GM12878 (cell line): ENCODE data around the gene ZNF423. TPM values are rescaled to one million over a fixed set of nuclear protein-coding genes. Genes with fewer than 3 reads are reported as not detected.

Experiments used
- ATAC-seq: fragments of 200-7000 bp; cut with Tn5 transposase; 3 replicates; pipeline ENCODE4 v1.9.1; 2020; ENCODE audit warnings: mild to moderate bottlenecking, moderate library complexity
- BruUV-seq: library from RNA; stranded (reverse); fragments of 400-500 nt; replicated peaks from 2 replicates; lab custom pipeline; 2021; lab: Mats Ljungman, UMichigan
- CTCF ChIA-PET: fragments of 300-600 bp; sonication (Branson Sonifier 250); formaldehyde crosslinking; extraction: SDS; loops from one replicate; lab custom pipeline; 2021; ENCODE audit warnings: inconsistent platforms; lab: Yijun Ruan, JAX
- POLR2A ChIA-PET: fragments of 350-600 bp; formaldehyde crosslinking; extraction: SDS; loops from one replicate; lab custom pipeline; 2021; ENCODE audit warnings: inconsistent platforms; lab: Charles Lee
- RAD21 ChIA-PET: fragments of 300-600 bp; sonication (Branson Sonifier 250); formaldehyde crosslinking; loops from one replicate; lab custom pipeline; 2023; ENCODE audit warnings: antibody characterized with exemption; ENCODE audit not compliant: unreplicated experiment; lab: Charles Lee
- SMC1A ChIA-PET: fragments of 300-600 bp; sonication (Branson Sonifier 250); formaldehyde crosslinking; loops from one replicate; lab custom pipeline; 2023; ENCODE audit not compliant: unreplicated experiment, uncharacterized antibody; lab: Charles Lee
- DNase-seq: peaks from one replicate; pipeline ENCODE4 v3.0.0-alpha.2; 2011; ENCODE audit warnings: low read depth, low spot score
- FAIRE-seq: peaks from 3 replicates; lab custom pipeline; 2011; peaks lifted over from hg19 to GRCh38; lab: Jason Lieb, UNC
- H2AFZ ChIP-seq: 2 replicates; pipeline ENCODE4 v1.6.0; 2011; ENCODE audit warnings: low read depth, low read length, control low read depth; ENCODE audit not compliant: control insufficient read depth
- H3K27ac ChIP-seq: 2 replicates; pipeline ENCODE4 v1.5.1; 2011; ENCODE audit warnings: control low read depth; ENCODE audit not compliant: control insufficient read depth, insufficient read depth
- H3K27me3 ChIP-seq, 2 experiments: replicated peaks in 1 of 2; 2 replicates each; pipeline versions ENCODE4 v1.6.0 to v1.6.1; 2011; ENCODE audit warnings: low read length in 1 of 2; ENCODE audit not compliant: control insufficient read depth in 2 of 2, insufficient read depth in 2 of 2
- H3K36me3 ChIP-seq, 2 experiments: 2 replicates each; pipeline ENCODE4 v1.5.1; 2011; ENCODE audit warnings: low read length in 1 of 2; ENCODE audit not compliant: control insufficient read depth in 2 of 2, insufficient read depth in 2 of 2
- H3K4me1 ChIP-seq: 2 replicates; pipeline ENCODE4 v1.6.1; 2011; ENCODE audit warnings: mild to moderate bottlenecking, low read length, moderate library complexity, mixed read lengths; ENCODE audit not compliant: control insufficient read depth, insufficient read depth
- H3K4me2 ChIP-seq: 2 replicates; pipeline ENCODE4 v1.6.0; 2011; ENCODE audit warnings: control low read depth; ENCODE audit not compliant: control insufficient read depth, insufficient read depth
- H3K4me3 ChIP-seq: fragments of 200-600 bp; sonication (generic); 2 replicates; pipeline ENCODE4 v1.5.1; 2016
- H3K79me2 ChIP-seq: 2 replicates; pipeline ENCODE4 v1.6.0; 2011; ENCODE audit warnings: low read length; ENCODE audit not compliant: control insufficient read depth, insufficient read depth
- H3K9ac ChIP-seq: 2 replicates; pipeline ENCODE4 v1.8.0; 2011; ENCODE audit warnings: low read length, control low read depth, mixed read lengths; ENCODE audit not compliant: control insufficient read depth, insufficient read depth
- H3K9me3 ChIP-seq: replicated peaks from 3 replicates; pipeline ENCODE4 v1.5.1; 2011; ENCODE audit warnings: mild to moderate bottlenecking, low read length; ENCODE audit not compliant: control insufficient read depth, insufficient read depth
- H4K20me1 ChIP-seq: 2 replicates; pipeline ENCODE4 v1.6.0; 2011; ENCODE audit not compliant: control insufficient read depth, insufficient read depth
- BACH1 ChIP-seq: fragments of 450-650 bp; IDR thresholded peaks from 2 replicates; pipeline ENCODE4 v1.6.1; 2017; ENCODE audit warnings: mild to moderate bottlenecking, borderline replicate concordance
- CEBPB ChIP-seq, 2 experiments: fragments of 150-350 bp in 1 of 2; IDR thresholded peaks; 2 replicates each; pipeline ENCODE4 v1.6.1; 2012 to 2014; ENCODE audit warnings: low read depth in 2 of 2, low read length in 2 of 2, borderline replicate concordance in 1 of 2, inconsistent platforms in 1 of 2
- CEBPZ ChIP-seq: fragments of 150-350 bp; IDR thresholded peaks from 2 replicates; pipeline ENCODE4 v1.6.1; 2016; ENCODE audit warnings: low read depth, low read length
- CHD4 ChIP-seq: fragments of 200-600 bp; sonication (generic); IDR thresholded peaks from 2 replicates; pipeline ENCODE4 v1.6.1; 2016; ENCODE audit warnings: mild to moderate bottlenecking
- CREB1 ChIP-seq: IDR thresholded peaks from 2 replicates; pipeline ENCODE4 v1.6.1; 2012; ENCODE audit warnings: low read depth, mild to moderate bottlenecking, inconsistent platforms
- E2F4 ChIP-seq: IDR thresholded peaks from 2 replicates; pipeline ENCODE4 v1.6.1; 2012; ENCODE audit warnings: low read depth, low read length, improper control_type of control experiment
- IRF3 ChIP-seq: fragments of 450-650 bp; IDR thresholded peaks from 2 replicates; pipeline ENCODE4 v1.6.1; 2014; ENCODE audit warnings: mild to moderate bottlenecking
- JUNB ChIP-seq: IDR thresholded peaks from 2 replicates; pipeline ENCODE4 v1.6.1; 2016; ENCODE audit warnings: antibody characterized with exemption, mild to moderate bottlenecking
- NFYB ChIP-seq: IDR thresholded peaks from 2 replicates; pipeline ENCODE4 v1.6.1; 2011; ENCODE audit warnings: low read depth, mild to moderate bottlenecking, low read length, improper control_type of control experiment, moderate library complexity; ENCODE audit not compliant: insufficient read depth
- PML ChIP-seq: IDR thresholded peaks from 2 replicates; pipeline ENCODE4 v1.6.1; 2012; ENCODE audit warnings: low read length, inconsistent platforms
- RUNX3 ChIP-seq: IDR thresholded peaks from 2 replicates; pipeline ENCODE4 v1.6.1; 2012; ENCODE audit warnings: low read length, inconsistent platforms
- TAF1 ChIP-seq: IDR thresholded peaks from 2 replicates; pipeline ENCODE4 v1.6.1; 2011; ENCODE audit warnings: mild to moderate bottlenecking, low read depth, low read length, borderline replicate concordance
- TBL1XR1 ChIP-seq: IDR thresholded peaks from 2 replicates; pipeline ENCODE4 v1.6.1; 2012; ENCODE audit warnings: low read depth, low read length, improper control_type of control experiment
- YY1 ChIP-seq: IDR thresholded peaks from 2 replicates; pipeline ENCODE4 v1.6.1; 2011; ENCODE audit warnings: low read depth, mild to moderate bottlenecking, low read length
- ZNF687 ChIP-seq: fragments of 450-650 bp; IDR thresholded peaks from 2 replicates; pipeline ENCODE4 v1.6.1; 2017; ENCODE audit warnings: mild to moderate bottlenecking, moderate library complexity
- WGBS: methylation state at CpG from one replicate; pipeline ENCODE4 v1.1.6; 2016; ENCODE audit warnings: low lambda C conversion rate; ENCODE audit not compliant: insufficient replicate concordance, insufficient coverage; ENCODE audit errors: missing lambda C conversion rate; 5-methylcytosine and 5-hydroxymethylcytosine counted together
- in situ Hi-C: fragments of 300-500 bp; cut with MboI; formaldehyde crosslinking; loops from 9 replicates; pipeline ENCODE4 v1.14.3; 2018; ENCODE audit warnings: mixed read lengths
- intact Hi-C: fragments of 100-400 bp; cut with micrococcal nuclease; formaldehyde crosslinking; loops from one replicate; pipeline ENCODE4 v1.14.2; 2022; ENCODE audit not compliant: unreplicated experiment
- polyA plus RNA-seq, 11 experiments: library from polyadenylated mRNA; depleted of rRNA in 4 of 11; unstranded in 6 of 11; stranded (reverse) in 5 of 11; fragments of >200 nt; fragmentation: Nextera tagmentation in 4 of 11; fragmentation: Illumina TruSeq in 1 of 11; extraction: Ambion mirVana in 4 of 11; extraction: Trizol in 1 of 11; gene quantifications; 1 replicate in 1 of 11; 2 replicates in 10 of 11; pipeline versions ENCODE4 v1.2.1 to v1.2.3, GENCODE V29; 2011 to 2016; ENCODE audit warnings: inconsistent platforms in 2 of 11, missing spikeins in 2 of 11, low read depth in 1 of 11
- total RNA-seq, 4 experiments: library from RNA; depleted of rRNA in 3 of 4; stranded (reverse); fragments of >200 nt in 3 of 4; fragmentation: Illumina TruSeq in 1 of 4; extraction: Trizol in 1 of 4; gene quantifications; 2 replicates each; pipeline versions ENCODE4 v1.2.1 to v1.2.3, GENCODE V29; 2013 to 2021

Gene ZNF423
- total and polyA plus RNA-seq, 10 of the 15 experiments (the other 5 are each of a cell fraction or from before 2014, with no cell fraction given): 0.03 to 0.64 (median 0.10) TPM

GRCh38 chr16:49516382-49517036, 339.4 kb downstream of the ZNF423 start:
- Histone ChIP-seq H3K4me1 (no peaks in the 10 kb centered on the region), H3K4me3 (no peak overlapping the region), H3K36me3 (no peaks in the 10 kb centered on the region), H3K27ac (no peak overlapping the region), H3K27me3 (no peaks in the 10 kb centered on the region; a peak in 1 of 4 replicates), H3K79me2 (no peaks in the 10 kb centered on the region), H3K9me3 (no peaks in the 10 kb centered on the region), H3K9ac (no peak overlapping the region), H3K4me2 (no peak overlapping the region), H4K20me1 (no peaks in the 10 kb centered on the region), H2AFZ (no peak overlapping the region)
- DNase-seq (no peak), FAIRE-seq (no peak), ATAC-seq (no peak)
- WGBS: 44% methylated on average over 8 of the region's 8 CpGs
- intact Hi-C loops (no loop called here), in situ Hi-C loops (no loop called here)
- POLR2A ChIA-PET: no interaction called here
- CTCF ChIA-PET: interaction anchor here (1.0 kb wide), 1 partner anchor 13 kb away, joined by 4 read pairs; no protein-coding TSS in a partner anchor
- no TSS peak for BruUV-seq
- SMC1A ChIA-PET: no interaction called here
- RAD21 ChIA-PET: no interaction called here
- no peak for TF ChIP-seq TBL1XR1
- no peak for TF ChIP-seq RUNX3
- TF ChIP-seq JUNB: no peak
- TF ChIP-seq YY1: no peak
- TF ChIP-seq ZNF687: no peak
- no peak for TF ChIP-seq CEBPZ
- no peak for TF ChIP-seq BACH1
- no peak for TF ChIP-seq NFYB
- TF ChIP-seq TAF1: no peak
- no peak for TF ChIP-seq E2F4
- no peak for TF ChIP-seq CREB1
- no peak for TF ChIP-seq PML
- no peak for TF ChIP-seq IRF3
- TF ChIP-seq CEBPB (IDR thresholded peaks at IDR 0.05; ENCODE audit: borderline replicate concordance in 1 of 2, low read depth in 2 of 2, low read length in 2 of 2): no peak
- no peak for TF ChIP-seq CHD4
